Fibroblast of the conjunctiva (primary cell): ENCODE data around the gene ZNF384.

Experiments
- DNase-seq: peaks from one replicate; pipeline ENCODE4 v3.0.0-alpha.2; 2010; ENCODE audit warnings: low read depth

ZNF384 gene

DNA sequence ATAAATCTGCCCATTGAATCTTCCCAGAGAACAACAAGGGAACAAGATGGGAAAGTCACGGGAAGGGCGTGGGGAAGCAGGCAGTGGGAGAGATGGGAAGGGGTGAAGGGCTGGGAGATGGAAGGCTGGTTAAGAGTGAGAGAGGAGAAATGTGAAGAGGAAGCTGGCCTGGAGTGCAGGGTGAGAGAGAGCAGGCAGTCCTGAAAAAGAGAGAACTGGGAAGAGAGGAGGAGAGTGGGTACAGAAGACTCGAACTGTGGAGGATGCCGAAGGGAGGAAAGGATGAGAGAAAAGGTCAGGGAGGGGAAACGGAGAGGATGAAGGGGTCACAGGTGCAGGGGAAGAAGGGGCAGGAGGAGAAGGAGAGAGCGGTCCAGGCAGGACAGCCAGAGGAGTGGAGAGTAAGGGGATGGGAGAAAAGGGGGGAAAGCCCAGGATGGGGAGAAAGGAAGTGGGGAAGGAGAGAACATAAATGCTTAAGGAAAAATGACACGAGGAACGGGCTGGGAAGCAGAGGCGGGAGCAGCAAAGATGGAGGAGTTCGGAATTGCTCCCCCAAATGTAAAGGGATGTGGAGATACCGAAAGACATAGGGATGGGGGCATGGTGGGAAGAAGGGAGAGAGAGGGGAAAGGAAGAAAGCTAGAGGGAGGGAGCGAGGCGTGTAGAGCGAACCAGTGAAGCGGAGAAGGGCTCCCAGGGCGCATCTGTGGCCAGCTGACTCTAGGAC, 10.2 kb upstream of the ZNF384 start:
- no peak for DNase-seq

DNA sequence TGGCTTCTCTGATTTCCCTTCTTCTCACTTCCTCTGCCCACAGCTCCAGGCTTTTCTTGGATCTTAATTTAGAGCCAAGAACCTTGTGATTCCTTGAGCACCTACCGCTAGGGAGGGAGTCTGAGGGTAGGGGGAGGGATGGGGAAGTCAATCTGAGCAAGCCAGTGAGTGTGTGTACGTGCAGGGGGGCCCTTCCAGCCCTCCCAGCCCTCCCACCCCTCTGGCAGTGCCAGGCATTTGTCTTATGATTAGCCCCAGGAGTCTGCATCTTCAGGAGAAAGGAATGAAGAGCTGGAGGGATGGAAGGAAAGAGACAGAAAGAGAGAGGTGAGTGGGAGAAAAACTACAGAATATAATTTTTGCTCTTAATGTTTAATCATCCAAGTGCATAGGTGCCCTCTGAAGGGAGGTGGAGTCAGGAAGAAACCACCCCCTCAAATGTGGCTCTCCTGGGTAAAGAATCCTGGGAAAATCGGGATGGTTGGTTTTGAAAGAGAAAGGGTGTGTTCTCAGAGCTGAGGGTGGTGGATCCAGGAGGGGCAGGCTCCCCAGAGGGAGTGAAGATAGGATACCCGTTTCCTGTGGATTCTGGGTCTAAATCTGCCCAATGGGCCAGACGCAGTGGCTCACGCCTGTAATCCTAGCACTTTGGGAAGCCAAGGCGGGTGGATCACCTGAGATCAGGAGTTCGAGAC, 9.3 kb upstream of the ZNF384 start:
- no peak for DNase-seq

DNA sequence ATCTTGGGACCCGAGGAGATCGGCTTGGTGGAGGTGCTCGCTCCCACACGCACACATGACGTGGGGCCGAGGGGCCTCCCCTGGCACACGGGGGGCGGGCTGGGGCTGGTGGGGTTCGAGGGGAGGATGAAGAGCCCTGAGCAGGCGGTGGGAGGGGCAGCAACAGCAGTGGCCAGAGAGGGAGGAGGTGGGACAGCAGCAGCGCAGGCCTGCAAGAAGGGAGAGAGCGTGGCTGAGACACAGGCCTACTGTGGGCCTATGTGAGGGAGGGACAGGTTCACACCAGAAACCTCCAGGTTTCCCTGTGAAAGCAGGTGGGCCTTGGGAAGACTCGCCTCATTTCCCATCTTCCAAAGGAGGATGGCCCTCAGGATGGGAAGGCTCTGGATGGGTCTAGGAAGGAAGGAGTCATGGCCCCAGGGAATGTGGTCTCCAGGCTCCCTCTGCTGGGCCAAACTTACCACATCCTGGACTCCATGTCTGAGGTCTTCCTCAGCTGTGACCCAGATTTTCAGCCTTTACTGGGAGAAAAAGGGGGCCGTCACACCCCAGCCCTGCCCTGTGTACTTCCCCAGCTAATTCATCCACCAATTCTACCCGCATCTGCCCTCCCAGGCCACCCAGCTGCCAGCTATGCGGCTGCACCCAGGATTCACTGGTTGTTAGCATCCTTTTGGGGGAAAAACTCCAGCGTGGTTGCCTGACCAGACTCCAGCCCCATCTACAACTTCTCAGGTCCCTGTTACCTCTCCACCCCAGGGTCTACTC, 8.6 kb upstream of the ZNF384 start:
- peak; percentile 28 for DNase-seq

DNA sequence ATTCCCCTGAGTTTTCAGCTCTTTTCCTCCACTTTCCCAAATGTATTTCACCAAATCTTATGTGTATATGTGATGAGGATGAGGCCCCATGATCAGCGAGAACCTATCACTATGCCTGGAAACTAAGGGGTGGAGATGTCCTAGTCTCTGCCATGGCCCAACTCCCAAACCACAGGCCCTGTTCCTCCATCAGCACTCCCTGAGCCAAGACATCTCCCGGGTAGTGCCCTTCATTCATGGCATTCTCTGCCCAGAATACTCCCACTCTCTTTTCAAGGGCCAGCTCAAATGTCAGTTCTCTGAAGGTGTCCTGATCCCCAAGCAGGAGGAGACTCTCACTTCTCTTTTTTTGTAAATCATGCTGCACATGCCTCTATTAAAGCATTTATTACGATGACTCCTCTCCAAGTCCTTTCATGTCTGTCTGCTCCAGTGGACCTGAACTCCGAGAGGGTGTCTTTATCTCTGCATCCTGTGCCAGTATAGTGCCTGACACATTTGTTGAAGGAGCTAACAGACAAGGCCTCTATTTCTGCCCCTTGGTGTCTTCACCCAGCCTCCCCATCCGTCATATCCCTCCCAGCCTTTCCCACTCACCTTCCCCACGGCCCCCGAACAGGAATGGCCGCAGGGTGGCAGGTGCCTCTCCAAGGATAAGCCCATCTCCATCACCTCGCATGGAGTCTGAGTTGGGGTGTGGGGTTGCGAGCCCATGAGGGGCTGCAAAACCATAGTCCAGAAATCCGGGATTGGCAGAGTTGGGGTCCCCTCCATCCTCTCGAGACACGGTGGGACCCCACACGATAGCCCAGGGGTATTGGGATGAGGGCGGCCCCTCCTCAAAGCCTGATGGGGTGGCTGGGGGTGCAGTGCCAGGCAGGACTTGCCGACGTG, 7.8 kb upstream of the ZNF384 start:
- no peak for DNase-seq

- no peak for DNase-seq
Measured at GRCh38 chr12:6695313-6696045, 6.3 kb upstream of the ZNF384 start.

- no peak for DNase-seq
Measured at GRCh38 chr12:6694701-6695100, 5.5 kb upstream of the ZNF384 start.

- no peak for DNase-seq
Measured at GRCh38 chr12:6693832-6694355, 4.7 kb upstream of the ZNF384 start.

GRCh38 chr12:6692888-6693287, 3.7 kb upstream of the ZNF384 start:
- DNase-seq = no peak

DNA sequence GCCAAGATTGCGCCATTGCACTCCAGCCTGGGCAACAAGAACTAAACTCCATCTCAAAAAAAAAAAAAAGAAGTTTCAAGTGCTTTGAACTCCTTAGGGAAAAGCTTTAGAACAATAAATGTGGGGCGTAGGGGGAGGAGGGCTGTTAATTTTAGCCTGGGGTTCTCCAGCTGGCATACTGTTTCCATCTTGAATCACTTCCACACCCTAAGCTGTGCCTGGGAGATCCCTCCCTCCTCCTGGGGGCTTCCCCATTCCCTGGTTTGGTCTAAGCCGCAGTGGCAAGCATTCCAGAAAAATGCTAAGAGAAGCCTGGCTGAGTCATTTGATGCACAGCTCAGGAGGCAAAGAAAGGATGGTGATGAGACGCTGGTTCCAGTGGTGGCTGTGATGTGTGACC, 2.3 kb upstream of the ZNF384 start:
- peak; percentile 29 for DNase-seq

GRCh38 chr12:6688543-6688998, 604 bp downstream of the ZNF384 start:
- no peak for DNase-seq

- DNase-seq = no peak
Measured at GRCh38 chr12:6685814-6686213, 3.4 kb downstream of the ZNF384 start.

GRCh38 chr12:6684609-6685008, 4.6 kb downstream of the ZNF384 start:
- DNase-seq = peak; percentile 5

DNA sequence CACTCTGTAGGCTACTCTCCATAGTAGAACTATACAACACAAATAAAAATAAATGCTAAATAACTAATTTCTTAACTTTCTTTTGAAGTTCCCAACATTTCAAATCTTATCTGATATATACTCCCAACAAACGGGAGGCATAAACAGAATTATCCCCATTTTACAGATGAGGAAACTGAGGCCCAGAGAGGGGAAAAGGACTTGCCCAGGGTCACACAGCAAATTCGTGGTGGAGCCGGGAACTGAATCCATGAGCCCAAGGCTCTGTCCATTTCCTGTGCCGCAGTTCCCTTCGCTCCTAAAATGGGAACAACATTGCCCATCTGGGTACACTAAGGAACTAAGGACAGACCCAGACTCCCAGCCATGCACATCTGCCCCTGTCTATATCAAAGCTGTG, 12.2 kb downstream of the ZNF384 start:
- no peak for DNase-seq

DNA sequence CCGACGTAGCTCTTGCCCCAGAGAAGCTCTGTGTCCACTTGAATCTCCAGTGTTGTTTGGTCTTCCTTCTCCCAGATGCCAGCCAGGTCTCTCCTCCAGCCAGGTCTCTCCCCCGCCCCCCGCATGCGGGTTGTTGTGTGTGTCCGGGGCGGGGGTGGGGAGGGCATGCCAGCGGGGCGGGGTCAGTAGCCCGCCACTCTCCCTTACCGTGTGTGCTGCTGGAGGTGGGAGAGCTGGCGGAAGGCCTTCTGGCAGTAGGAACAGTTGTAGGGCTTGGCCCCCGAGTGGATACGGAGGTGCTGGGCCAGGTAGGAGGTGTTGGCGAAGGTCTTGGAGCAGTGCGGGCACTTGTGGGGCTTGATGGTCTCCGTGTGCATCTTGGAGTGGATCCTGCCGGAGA, 17.0 kb downstream of the ZNF384 start:
- no peak for DNase-seq

DNA sequence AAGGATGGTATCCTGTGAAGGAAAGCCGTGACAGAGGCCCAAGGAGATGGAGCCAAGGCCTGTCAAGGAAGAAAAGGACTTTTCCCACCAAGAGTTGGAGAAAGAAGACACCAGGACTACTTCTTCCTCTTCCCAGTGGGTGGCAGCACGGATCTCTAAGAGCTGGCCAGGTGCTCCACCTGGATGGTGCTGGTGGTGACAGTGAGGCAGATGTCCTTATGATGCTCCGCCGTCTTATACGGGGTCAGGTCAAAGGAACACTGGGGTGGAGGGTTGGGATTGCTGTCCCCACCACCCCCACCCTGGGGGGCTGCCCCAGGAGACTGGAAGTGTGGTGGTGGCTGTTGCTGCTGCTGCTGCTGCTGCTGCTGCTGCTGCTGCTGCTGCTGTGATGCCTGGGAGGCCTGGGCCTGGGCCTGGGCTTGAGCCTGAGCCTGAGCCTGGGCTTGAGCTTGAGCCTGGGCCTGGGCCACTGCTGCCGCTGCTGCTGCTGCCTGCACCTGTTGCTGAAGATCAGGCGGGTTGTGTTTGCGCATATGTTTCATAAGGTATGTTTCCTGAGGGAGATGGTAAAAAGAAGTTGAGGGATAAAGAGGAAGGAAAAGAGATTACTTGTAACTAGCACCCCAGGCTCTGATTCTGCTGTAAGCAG, 21.5 kb downstream of the ZNF384 start:
- no peak for DNase-seq

DNA sequence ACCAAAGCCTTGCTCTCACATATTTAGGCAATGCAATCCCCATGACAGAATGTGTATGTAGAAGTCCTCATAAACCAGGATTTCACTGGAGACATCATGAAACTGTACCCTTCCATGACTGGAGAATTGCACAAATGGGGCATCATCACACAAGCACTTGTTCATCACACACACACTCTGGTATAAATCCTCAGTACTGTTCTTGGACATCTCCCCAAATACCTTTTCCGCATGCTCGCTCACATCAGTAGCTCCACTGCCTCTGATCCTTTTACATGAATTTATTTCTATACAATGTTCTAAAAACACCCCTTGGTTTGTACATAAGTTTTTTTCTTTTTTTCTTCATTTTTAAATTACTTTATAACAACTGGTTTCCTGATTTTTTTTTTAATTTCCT, 23.0 kb downstream of the ZNF384 start:
- DNase-seq = no peak

- DNase-seq = no peak
Measured at GRCh38 chr12:6664902-6665301, 24.3 kb downstream of the ZNF384 start.

DNA sequence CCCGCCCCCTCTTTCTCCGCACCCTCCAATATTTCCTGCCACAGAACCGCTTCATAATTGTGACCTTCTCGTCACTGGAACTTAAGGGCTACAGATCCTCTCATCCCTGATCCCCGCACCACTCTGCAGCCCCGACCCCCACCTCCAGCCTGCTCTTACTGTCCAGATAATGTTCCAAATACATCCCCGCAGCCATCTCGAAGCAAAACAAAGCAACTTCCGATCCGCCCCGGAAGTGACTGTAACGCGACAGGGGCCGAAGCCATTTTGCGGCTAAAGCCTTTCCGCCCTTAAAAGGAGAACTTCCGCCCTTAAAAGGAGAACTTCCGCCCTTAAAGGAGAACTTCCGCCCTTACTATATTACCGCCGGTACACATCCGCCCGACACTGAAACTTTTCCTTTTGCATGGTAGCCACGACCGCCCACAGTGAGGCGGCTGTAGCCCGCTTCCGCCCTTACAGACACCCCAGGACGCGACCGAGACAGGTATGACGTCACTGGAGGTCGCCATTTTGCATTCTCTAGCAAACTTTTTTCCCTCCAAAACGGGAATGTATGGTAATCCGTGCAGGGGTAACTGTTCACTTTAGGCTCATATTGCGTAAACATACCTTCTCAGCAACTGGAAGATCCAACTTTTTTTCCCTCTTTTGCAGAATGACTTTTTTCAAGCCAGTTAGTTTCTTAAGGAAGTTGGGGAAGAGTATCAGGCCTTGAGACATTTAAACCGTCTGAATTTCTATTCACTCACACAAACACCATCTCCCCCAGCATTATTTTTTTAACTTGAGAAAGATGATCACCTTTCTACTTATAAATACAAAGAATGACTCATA, 26.1 kb downstream of the ZNF384 start, which contains the start of gene ING4:
TSS of gene ING4 (minus strand) at position 214 of the 837 bp plus-strand sequence. CDS start at position 196, 18 bp downstream.
- DNase-seq = peak; percentile 99

DNA sequence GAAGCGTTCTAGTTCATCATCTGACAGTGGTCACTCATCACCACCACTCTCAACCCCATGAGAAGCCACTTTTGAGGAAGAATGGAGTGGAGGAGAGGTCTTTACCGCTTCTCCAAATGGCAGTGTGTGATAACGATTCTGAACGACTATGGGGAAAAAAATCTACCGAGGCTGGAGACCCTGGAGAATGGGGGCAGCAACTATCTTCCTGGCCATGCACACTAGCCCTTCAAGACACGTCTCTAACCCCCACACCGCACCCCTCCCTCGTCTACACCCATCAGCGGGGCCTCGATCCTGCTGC, 26.6 kb downstream of the ZNF384 start:
- no peak for DNase-seq

- DNase-seq = no peak
Measured at GRCh38 chr12:6653987-6654386, 35.2 kb downstream of the ZNF384 start.
